ENCODE data around the gene ADPRHL1. TPM values are rescaled to one million over a fixed set of nuclear protein-coding genes. Genes with fewer than 3 reads are reported as not detected.

ADPRHL1 gene
- total RNA-seq, 4 donors from 2014 or later, result 3.9 to 15.2 (median 5.8) TPM; not detected in 1

GRCh38 chr13:113415032-113415431 lies 38.3 kb downstream of the ADPRHL1 start:
- Histone ChIP-seq H3K27ac (no peak overlapping the region), H3K9me3 (no peaks in the 10 kb centered on the region), H3K4me3 (no peak overlapping the region), H3K36me3 (no peaks in the 10 kb centered on the region), H3K4me1 (peaks cover 0 to 2% (median 0%) of the 10 kb centered on the region in 4 donors), H3K27me3 (no peaks in the 10 kb centered on the region)
- TF ChIP-seq POLR2A (IDR thresholded peaks at IDR 0.05) (no peak), CTCF (IDR thresholded peaks at IDR 0.05) (no peak)
- DNase-seq, result no peak

GRCh38 chr13:113414335-113414734 lies 39.0 kb downstream of the ADPRHL1 start:
- H3K27ac ChIP-seq, result peak overlapping the region in 1 of 4 donors; percentile 14
- no peak for TF ChIP-seq CTCF (IDR thresholded peaks at IDR 0.05)
- TF ChIP-seq POLR2A (IDR thresholded peaks at IDR 0.05), result no peak
- H3K4me3 ChIP-seq, result no peak overlapping the region
- H3K27me3 ChIP-seq, result no peaks in the 10 kb centered on the region
- DNase-seq, result no peak
- H3K9me3 ChIP-seq, result peaks cover 0 to 3% (median 0%) of the 10 kb centered on the region in 4 donors
- H3K4me1 ChIP-seq, result peaks cover 0 to 5% (median 0%) of the 10 kb centered on the region in 4 donors
- H3K36me3 ChIP-seq, result no peaks in the 10 kb centered on the region

GRCh38 chr13:113413898-113414282 lies 39.4 kb downstream of the ADPRHL1 start:
- peaks cover 0 to 5% (median 0%) of the 10 kb centered on the region in 4 donors for H3K4me1 ChIP-seq
- H3K9me3 ChIP-seq, result peaks cover 0 to 7% (median 0%) of the 10 kb centered on the region in 4 donors
- peak overlapping the region in 1 of 4 donors; percentile 14 for H3K27ac ChIP-seq
- TF ChIP-seq CTCF (IDR thresholded peaks at IDR 0.05) (no peak), POLR2A (IDR thresholded peaks at IDR 0.05) (no peak)
- DNase-seq, result no peak
- no peaks in the 10 kb centered on the region for H3K27me3 ChIP-seq
- no peak overlapping the region for H3K4me3 ChIP-seq
- H3K36me3 ChIP-seq, result no peaks in the 10 kb centered on the region

GRCh38 chr13:113413178-113413897 lies 40.0 kb downstream of the ADPRHL1 start:
- Histone ChIP-seq H3K36me3 (no peaks in the 10 kb centered on the region), H3K4me1 (peaks cover 0 to 5% (median 0%) of the 10 kb centered on the region in 4 donors), H3K9me3 (peaks cover 0 to 11% (median 0%) of the 10 kb centered on the region in 4 donors), H3K4me3 (no peak overlapping the region), H3K27me3 (no peaks in the 10 kb centered on the region), H3K27ac (peak overlapping the region in 1 of 4 donors; percentile 35)
- DNase-seq, result no peak
- TF ChIP-seq POLR2A (IDR thresholded peaks at IDR 0.05), result no peak
- no peak for TF ChIP-seq CTCF (IDR thresholded peaks at IDR 0.05)

- TF ChIP-seq POLR2A (IDR thresholded peaks at IDR 0.05) (no peak), CTCF (IDR thresholded peaks at IDR 0.05) (no peak)
- H3K27ac ChIP-seq, result no peak overlapping the region
Measured at GRCh38 chr13:113412440-113412839, 40.8 kb downstream of the ADPRHL1 start.

More at GRCh38 chr13:113412440-113412839, 40.8 kb downstream of the ADPRHL1 start:
- no peak for DNase-seq
- Histone ChIP-seq H3K4me3 (no peak overlapping the region), H3K9me3 (peaks cover 0 to 11% (median 0%) of the 10 kb centered on the region in 4 donors), H3K4me1 (peaks cover 0 to 5% (median 0%) of the 10 kb centered on the region in 4 donors), H3K27me3 (no peaks in the 10 kb centered on the region), H3K36me3 (no peaks in the 10 kb centered on the region)

Data from Peyer's patch (tissue), 4 donors.